Chondrocyte (in vitro differentiated cells): ENCODE measurements around the gene NT5C. TPM values are rescaled to one million over a fixed set of nuclear protein-coding genes. Genes with fewer than 3 reads are reported as not detected.
A peak's percentile ranks its signal among the peaks of the same experiment; 100 is the strongest.

Source experiments
- DNase-seq: peaks from one replicate; pipeline ENCODE4 v3.0.0; 2021; ENCODE audit warnings: mixed read lengths, low spot score
- H3K27ac Mint-ChIP-seq: one replicate; pipeline ENCODE4 v1.8.0; 2021; ENCODE audit warnings: mild to moderate bottlenecking, moderate library complexity, mixed read lengths; ENCODE audit not compliant: unreplicated experiment
- H3K27me3 Mint-ChIP-seq: 2 replicates; pipeline ENCODE4 v1.8.0; 2021; ENCODE audit warnings: low read depth, mixed read lengths
- H3K36me3 Mint-ChIP-seq: 2 replicates; pipeline ENCODE4 v1.8.0; 2021; ENCODE audit warnings: low read depth, mixed read lengths
- H3K4me1 Mint-ChIP-seq: 2 replicates; pipeline ENCODE4 v1.8.0; 2021; ENCODE audit warnings: low read depth, mild to moderate bottlenecking, mixed read lengths
- H3K4me3 Mint-ChIP-seq: one replicate; pipeline ENCODE4 v1.8.0; 2021; ENCODE audit warnings: mild to moderate bottlenecking, moderate library complexity, mixed read lengths; ENCODE audit not compliant: unreplicated experiment
- H3K9me3 Mint-ChIP-seq: 2 replicates; pipeline ENCODE4 v1.8.0; 2021; ENCODE audit warnings: low read depth, mixed read lengths
- CTCF ChIP-seq: fragments of 200-600 bp; sonication (generic); IDR thresholded peaks from 2 replicates; pipeline ENCODE4 v1.5.0; 2021; ENCODE audit warnings: antibody characterized with exemption, mild to moderate bottlenecking, moderate library complexity
- total RNA-seq: library from RNA; stranded (reverse); gene quantifications from 3 replicates; pipeline ENCODE4 v1.2.1, GENCODE V29; 2021

Gene NT5C
- total RNA-seq, 1 donor from 2014 or later: 31.2 TPM

GRCh38 chr17:75109046-75109406 is 22.5 kb downstream of the NT5C start:
- no peaks in the 10 kb centered on the region for H3K9me3 Mint-ChIP-seq
- peaks cover 2% of the 10 kb centered on the region for H3K36me3 Mint-ChIP-seq
- H3K27me3 Mint-ChIP-seq: no peaks in the 10 kb centered on the region
- no peak overlapping the region for H3K27ac Mint-ChIP-seq
- peaks cover 24% of the 10 kb centered on the region for H3K4me1 Mint-ChIP-seq
- TF ChIP-seq CTCF: no peak
- peak overlapping the region; percentile 80 for H3K4me3 Mint-ChIP-seq
- no peak for DNase-seq

GRCh38 chr17:75108193-75108592 is 23.3 kb downstream of the NT5C start:
- no peaks in the 10 kb centered on the region for H3K9me3 Mint-ChIP-seq
- DNase-seq: no peak
- no peak overlapping the region for H3K27ac Mint-ChIP-seq
- H3K4me1 Mint-ChIP-seq: peaks cover 19% of the 10 kb centered on the region
- peaks cover 2% of the 10 kb centered on the region for H3K36me3 Mint-ChIP-seq
- no peak overlapping the region for H3K4me3 Mint-ChIP-seq
- TF ChIP-seq CTCF: no peak
- H3K27me3 Mint-ChIP-seq: no peaks in the 10 kb centered on the region

GRCh38 chr17:75105126-75106080 is 26.1 kb downstream of the NT5C start:
- no peak overlapping the region for H3K27ac Mint-ChIP-seq
- no peak for DNase-seq

GRCh38 chr17:75103601-75104554 is 27.7 kb downstream of the NT5C start:
- Mint-ChIP-seq H3K4me1 (peaks cover 2% of the 10 kb centered on the region), H3K27me3 (no peaks in the 10 kb centered on the region), H3K27ac (no peak overlapping the region), H3K9me3 (no peaks in the 10 kb centered on the region), H3K4me3 (no peak overlapping the region), H3K36me3 (no peaks in the 10 kb centered on the region)
- DNase-seq: no peak
- no peak for TF ChIP-seq CTCF

More at GRCh38 chr17:75105126-75106080, 26.1 kb downstream of the NT5C start:
- peak; percentile 79 for TF ChIP-seq CTCF
- H3K4me3 Mint-ChIP-seq: no peak overlapping the region
- no peaks in the 10 kb centered on the region for H3K27me3 Mint-ChIP-seq
- H3K9me3 Mint-ChIP-seq: no peaks in the 10 kb centered on the region
- H3K4me1 Mint-ChIP-seq: peaks cover 5% of the 10 kb centered on the region
- no peaks in the 10 kb centered on the region for H3K36me3 Mint-ChIP-seq

- Mint-ChIP-seq H3K4me3 (no peak overlapping the region), H3K36me3 (peaks cover 3% of the 10 kb centered on the region), H3K27ac (no peak overlapping the region), H3K27me3 (no peaks in the 10 kb centered on the region), H3K9me3 (no peaks in the 10 kb centered on the region), H3K4me1 (no peaks in the 10 kb centered on the region)
- DNase-seq: no peak
- TF ChIP-seq CTCF: no peak
Observed at GRCh38 chr17:75102385-75102821, 29.1 kb downstream of the NT5C start.
